ENCODE data around the gene TTLL13.

DNA sequence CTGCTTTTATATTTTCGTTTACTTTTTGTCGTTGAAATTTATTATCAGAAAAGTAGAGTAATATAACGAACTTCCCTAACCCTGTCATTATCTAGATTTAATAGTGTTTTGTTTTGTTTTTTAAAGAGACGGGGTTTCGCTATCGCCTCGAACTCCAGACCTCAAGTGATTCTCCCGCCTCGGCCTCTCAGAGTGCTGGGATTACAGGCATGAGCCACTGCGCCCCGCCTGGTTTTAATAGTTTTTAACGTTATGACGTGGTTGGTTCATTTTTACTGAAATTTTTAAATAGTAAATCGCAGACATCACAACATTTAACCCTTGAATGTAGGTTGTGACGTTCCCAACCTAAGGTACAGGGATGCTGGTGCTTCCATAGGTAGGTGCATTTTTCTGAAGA is 17.1 kb downstream of the TTLL13 start:
- TF ChIP-seq, protein P1, sequence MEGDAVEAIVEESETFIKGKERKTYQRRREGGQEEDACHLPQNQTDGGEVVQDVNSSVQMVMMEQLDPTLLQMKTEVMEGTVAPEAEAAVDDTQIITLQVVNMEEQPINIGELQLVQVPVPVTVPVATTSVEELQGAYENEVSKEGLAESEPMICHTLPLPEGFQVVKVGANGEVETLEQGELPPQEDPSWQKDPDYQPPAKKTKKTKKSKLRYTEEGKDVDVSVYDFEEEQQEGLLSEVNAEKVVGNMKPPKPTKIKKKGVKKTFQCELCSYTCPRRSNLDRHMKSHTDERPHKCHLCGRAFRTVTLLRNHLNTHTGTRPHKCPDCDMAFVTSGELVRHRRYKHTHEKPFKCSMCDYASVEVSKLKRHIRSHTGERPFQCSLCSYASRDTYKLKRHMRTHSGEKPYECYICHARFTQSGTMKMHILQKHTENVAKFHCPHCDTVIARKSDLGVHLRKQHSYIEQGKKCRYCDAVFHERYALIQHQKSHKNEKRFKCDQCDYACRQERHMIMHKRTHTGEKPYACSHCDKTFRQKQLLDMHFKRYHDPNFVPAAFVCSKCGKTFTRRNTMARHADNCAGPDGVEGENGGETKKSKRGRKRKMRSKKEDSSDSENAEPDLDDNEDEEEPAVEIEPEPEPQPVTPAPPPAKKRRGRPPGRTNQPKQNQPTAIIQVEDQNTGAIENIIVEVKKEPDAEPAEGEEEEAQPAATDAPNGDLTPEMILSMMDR (conservative IDR thresholded peaks at IDR 0.05; ENCODE audit: low read depth, low read length), result no peak
- TF ChIP-seq EZH2 (IDR thresholded peaks at IDR 0.05; ENCODE audit: low read length, unreplicated experiment) (no peak), EZH2phosphoT487 (IDR thresholded peaks at IDR 0.05; ENCODE audit: borderline replicate concordance, low read length) (no peak)
